Raji (cell line): ENCODE data around the gene TEX14.

ENCODE experiments used
- POLR2A ChIP-seq: IDR thresholded peaks from 2 replicates; pipeline ENCODE4 v1.6.1; 2011; ENCODE audit warnings: low read depth, low read length, control low read depth; ENCODE audit not compliant: insufficient read depth

The TEX14 gene

GRCh38 chr17:58527949-58528348, 163.9 kb downstream of the TEX14 start:
- no peak for TF ChIP-seq POLR2A

GRCh38 chr17:58527306-58527705, 164.5 kb downstream of the TEX14 start:
- TF ChIP-seq POLR2A: no peak

GRCh38 chr17:58525239-58525638, 166.6 kb downstream of the TEX14 start:
- TF ChIP-seq POLR2A: no peak

GRCh38 chr17:58521680-58522079, 170.2 kb downstream of the TEX14 start:
- TF ChIP-seq POLR2A: no peak

DNA sequence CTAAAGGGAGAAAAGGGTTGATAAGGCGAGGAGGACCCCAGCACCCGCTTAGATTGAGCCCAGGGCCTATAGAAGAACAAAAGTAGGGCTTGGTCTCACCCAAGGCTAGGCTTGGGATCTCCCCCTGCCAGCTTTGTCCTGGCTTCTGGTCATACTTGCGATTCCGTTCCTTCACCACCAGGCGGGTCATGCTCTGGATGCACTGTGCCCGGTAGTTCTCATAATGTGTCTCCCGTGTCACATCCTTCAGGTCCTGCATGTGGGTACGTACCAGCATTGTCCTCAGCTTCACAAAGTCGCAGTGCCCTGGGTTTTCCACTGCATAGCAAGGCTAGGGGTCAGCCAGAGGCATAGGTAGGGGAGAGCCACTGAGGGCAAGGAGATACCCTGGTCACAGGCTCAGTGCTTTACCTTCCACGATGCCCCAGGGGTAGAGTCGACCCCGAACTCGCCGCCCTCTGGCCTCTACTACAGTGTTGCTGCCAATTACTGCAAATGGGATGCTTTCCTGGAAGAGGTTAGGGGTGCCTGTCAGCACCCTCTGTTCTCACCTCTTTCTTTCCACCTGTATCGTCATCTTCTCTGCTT, 170.9 kb downstream of the TEX14 start:
- TF ChIP-seq POLR2A: no peak

DNA sequence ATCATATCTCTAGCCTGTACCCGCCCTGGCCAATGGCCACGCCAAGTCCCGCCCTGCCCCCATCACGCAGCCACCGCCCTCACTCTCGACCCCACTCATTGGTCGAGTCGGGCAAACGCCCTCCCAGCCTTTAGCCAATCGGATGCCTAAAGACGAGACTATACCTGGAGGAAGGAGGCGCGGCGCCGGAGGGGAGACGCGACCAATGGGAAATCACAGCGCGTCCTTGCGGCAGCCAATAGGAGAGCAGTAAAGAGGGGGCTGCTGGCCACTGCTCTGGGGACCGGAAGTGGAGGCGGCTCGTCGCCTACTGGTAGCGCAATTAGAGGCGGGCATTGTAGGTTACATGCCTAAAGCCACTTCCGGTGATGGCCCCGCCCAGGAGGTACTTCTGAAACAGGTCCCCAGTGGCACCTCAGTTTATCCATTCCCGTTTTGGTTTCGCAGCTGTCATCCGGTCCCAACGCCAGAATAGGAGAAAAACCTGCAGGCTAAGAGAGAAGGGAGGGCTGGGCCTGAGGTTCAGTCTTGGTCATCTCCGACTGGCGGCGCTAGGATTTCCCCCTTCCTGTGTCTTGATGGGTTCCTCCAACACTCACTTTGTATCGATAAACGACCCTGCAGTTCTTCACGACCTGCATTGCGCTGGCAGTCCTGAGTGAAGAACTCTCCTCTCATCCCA, 173.8 kb downstream of the TEX14 start:
- TF ChIP-seq POLR2A: peak; percentile 36

- TF ChIP-seq POLR2A: peak; percentile 74
Measured at GRCh38 chr17:58517378-58517927, 174.4 kb downstream of the TEX14 start.

GRCh38 chr17:58516644-58517377, 175.0 kb downstream of the TEX14 start:
- no peak for TF ChIP-seq POLR2A

- no peak for TF ChIP-seq POLR2A
Measured at GRCh38 chr17:58515286-58515685, 176.6 kb downstream of the TEX14 start.

GRCh38 chr17:58514770-58515157, 177.1 kb downstream of the TEX14 start:
- TF ChIP-seq POLR2A: no peak

DNA sequence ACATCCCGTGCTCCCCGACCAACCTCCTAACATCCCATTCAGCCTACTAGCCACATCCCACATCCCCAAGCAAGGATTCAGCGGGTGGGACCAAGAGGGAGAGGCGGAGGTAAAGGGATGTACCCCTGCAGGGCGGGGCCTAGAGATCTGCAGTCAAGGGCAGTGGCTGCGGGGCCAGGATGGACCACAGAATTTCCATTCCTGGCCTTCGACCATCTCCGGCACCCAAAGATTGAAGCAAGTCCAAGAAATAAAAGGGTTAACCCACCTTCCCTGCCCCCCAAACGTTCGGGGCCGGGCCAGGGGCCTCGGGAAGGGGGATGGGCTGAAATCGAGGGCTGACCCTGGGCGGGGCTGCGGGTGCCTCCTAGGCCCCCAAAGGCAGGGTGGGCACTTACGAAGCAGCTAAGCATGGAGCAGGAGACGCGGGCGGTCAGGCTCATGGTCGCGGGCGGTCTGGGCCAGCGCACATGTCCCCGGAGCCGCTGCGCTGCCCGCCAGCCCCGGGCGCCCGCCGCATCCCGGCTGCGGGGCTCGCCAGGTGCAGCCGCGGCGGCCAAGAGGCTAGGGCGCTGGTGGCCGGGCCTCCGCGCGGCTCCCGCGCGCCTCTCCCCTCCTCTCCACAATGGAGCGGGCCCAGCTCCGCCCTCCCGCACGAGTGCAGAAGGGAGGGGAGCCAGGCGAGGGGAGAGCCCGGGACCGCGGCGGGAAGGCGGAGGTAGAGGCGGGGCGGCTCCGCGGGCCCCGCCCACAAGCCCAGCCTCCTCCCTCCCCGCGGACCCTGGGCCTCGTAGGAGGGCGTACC, 177.7 kb downstream of the TEX14 start, which contains the start of gene MTMR4:
TSS of gene MTMR4 (minus strand) at position 674 of the 805 bp plus-strand sequence. CDS start at position 443, 231 bp downstream.
- peak; percentile 71 for TF ChIP-seq POLR2A

- no peak for TF ChIP-seq POLR2A
Measured at GRCh38 chr17:58513267-58513964, 178.4 kb downstream of the TEX14 start.

GRCh38 chr17:58510075-58510474, 181.8 kb downstream of the TEX14 start:
- no peak for TF ChIP-seq POLR2A

DNA sequence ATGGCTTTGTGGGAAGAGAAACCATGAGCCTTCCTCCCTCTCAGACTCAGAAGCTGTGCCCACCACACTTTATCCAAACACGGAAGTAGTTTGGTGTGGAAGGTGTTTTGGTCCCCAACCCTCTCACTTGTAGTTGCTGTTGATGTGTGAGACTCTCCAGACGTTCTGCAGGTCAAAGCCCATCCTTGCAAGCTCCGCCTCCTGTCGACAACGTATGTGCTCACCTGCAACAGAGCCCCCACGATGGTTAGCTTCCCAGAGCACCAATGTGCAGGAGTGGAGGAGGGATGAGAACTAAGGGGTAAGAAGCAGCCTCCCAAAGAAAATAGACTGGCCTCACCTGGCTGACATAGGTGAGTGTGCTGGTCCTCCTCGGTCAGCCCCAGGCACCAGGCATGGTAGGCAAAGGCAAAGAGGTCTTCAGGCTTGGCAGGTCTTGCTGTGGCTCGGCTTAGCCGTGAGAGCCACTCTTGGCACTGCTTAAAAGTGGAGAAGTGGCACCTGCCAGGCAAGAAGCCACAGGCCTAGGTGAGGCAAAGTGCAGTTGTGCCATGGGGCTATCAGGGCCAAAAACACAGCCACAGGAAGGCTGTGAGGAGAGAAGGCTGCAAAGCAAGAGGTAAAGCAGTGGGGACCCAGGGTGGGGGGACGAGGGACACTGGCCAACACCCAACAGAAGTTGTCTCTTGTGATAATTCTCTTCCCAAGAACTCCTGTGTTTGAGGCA, 183.3 kb downstream of the TEX14 start:
- TF ChIP-seq POLR2A: no peak
